Calu3 (cell line): ENCODE data around the gene PHETA1. TPM values are rescaled to one million over a fixed set of nuclear protein-coding genes. Genes with fewer than 3 reads are reported as not detected.

Source experiments
- BruUV-seq: library from RNA; stranded (reverse); fragments of 400-500 nt; replicated peaks from 2 replicates; lab custom pipeline; 2021; lab: Mats Ljungman, UMichigan
- CTCF ChIA-PET: fragments of 300-600 bp; sonication (Branson Sonifier 250); formaldehyde crosslinking; loops from one replicate; lab custom pipeline; 2022; ENCODE audit warnings: antibody characterized with exemption; lab: Charles Lee
- DNase-seq: peaks from one replicate; pipeline ENCODE4 v3.0.0; 2022
- H3K27ac Mint-ChIP-seq: one replicate; pipeline ENCODE4 v1.8.0; 2022; ENCODE audit warnings: mixed read lengths; ENCODE audit not compliant: unreplicated experiment
- H3K27me3 Mint-ChIP-seq: one replicate; pipeline ENCODE4 v1.8.0; 2022; ENCODE audit warnings: mixed read lengths; ENCODE audit not compliant: unreplicated experiment
- H3K36me3 Mint-ChIP-seq: one replicate; pipeline ENCODE4 v1.8.0; 2022; ENCODE audit warnings: mild to moderate bottlenecking, moderate library complexity, mixed read lengths; ENCODE audit not compliant: insufficient read depth, unreplicated experiment
- H3K4me1 Mint-ChIP-seq: one replicate; pipeline ENCODE4 v1.8.0; 2022; ENCODE audit warnings: mild to moderate bottlenecking, low read depth, mixed read lengths; ENCODE audit not compliant: unreplicated experiment
- H3K4me3 Mint-ChIP-seq: one replicate; pipeline ENCODE4 v1.8.0; 2022; ENCODE audit warnings: mild to moderate bottlenecking, low read depth, moderate library complexity, mixed read lengths; ENCODE audit not compliant: unreplicated experiment
- H3K9me3 Mint-ChIP-seq: one replicate; pipeline ENCODE4 v1.8.0; 2022; ENCODE audit warnings: low read depth, mixed read lengths; ENCODE audit not compliant: unreplicated experiment
- CTCF ChIP-seq: fragments of 200-600 bp; IDR thresholded peaks from one replicate; pipeline ENCODE4 v1.8.0; 2022; ENCODE audit warnings: antibody characterized with exemption; ENCODE audit not compliant: unreplicated experiment
- intact Hi-C: fragments of 100-400 bp; cut with micrococcal nuclease; formaldehyde crosslinking; loops from one replicate; pipeline ENCODE4 v1.10.0; 2022; ENCODE audit not compliant: unreplicated experiment
- total RNA-seq: library from RNA; stranded (reverse); gene quantifications from 2 replicates; pipeline ENCODE4 v1.2.3, GENCODE V29; 2022

PHETA1 gene
- total RNA-seq, 1 experiment from 2014 or later = 20.7 TPM

- CTCF ChIA-PET = no interaction called here
- DNase-seq = no peak
- TF ChIP-seq CTCF = no peak
- Mint-ChIP-seq H3K9me3 (no peaks in the 10 kb centered on the region), H3K27ac (no peak overlapping the region), H3K36me3 (no peaks in the 10 kb centered on the region), H3K27me3 (peaks cover 41% of the 10 kb centered on the region), H3K4me1 (no peaks in the 10 kb centered on the region), H3K4me3 (no peak overlapping the region)
- BruUV-seq = no TSS peak
- intact Hi-C loops = loop anchor here (5.0 kb wide), 2 partner anchors 375 to 420 kb away; no protein-coding TSS in a partner anchor
Measured at GRCh38 chr12:111312016-111312415, 56.9 kb downstream of the PHETA1 start.

- TF ChIP-seq CTCF = no peak
- no peaks in the 10 kb centered on the region for H3K36me3 Mint-ChIP-seq
- H3K27ac Mint-ChIP-seq = no peak overlapping the region
- no peaks in the 10 kb centered on the region for H3K4me1 Mint-ChIP-seq
- H3K27me3 Mint-ChIP-seq = peaks cover 36% of the 10 kb centered on the region
- BruUV-seq = no TSS peak
- H3K4me3 Mint-ChIP-seq = no peak overlapping the region
- no peaks in the 10 kb centered on the region for H3K9me3 Mint-ChIP-seq
- DNase-seq = no peak
- intact Hi-C loops = loop anchor here (5.0 kb wide), 2 partner anchors 374 to 419 kb away; no protein-coding TSS in a partner anchor
- CTCF ChIA-PET = interaction anchor here (0.6 kb wide), 1 partner anchor 330 kb away, joined by 6 read pairs; no protein-coding TSS in a partner anchor
Measured at GRCh38 chr12:111311011-111311410, 57.9 kb downstream of the PHETA1 start.

Other genes starting within 250 kb of the PHETA1 start
- 14.3 and 17.3 TPM in 2 replicates for gene SH2B3, start 36.8 kb upstream of the PHETA1 start, total RNA-seq
- gene ATXN2, start 230.2 kb upstream of the PHETA1 start, total RNA-seq = 109 and 123 TPM in 2 replicates